NB4 (cell line): ENCODE measurements around the gene GARRE1.

ENCODE experiments used
- POLR2A ChIP-seq: IDR thresholded peaks from 2 replicates; pipeline ENCODE4 v1.6.1; 2011; ENCODE audit warnings: mild to moderate bottlenecking; ENCODE audit not compliant: insufficient read length; ENCODE audit errors: extremely low read depth
- TF ChIP-seq, protein P1 (sequence below): IDR thresholded peaks from one replicate; pipeline ENCODE4 v1.5.1; 2012; ENCODE audit warnings: low read depth, low read length
- TF ChIP-seq, protein P2 (sequence below): IDR thresholded peaks from 2 replicates; pipeline ENCODE4 v1.6.1; 2011; ENCODE audit warnings: low read depth, low read length

DNA sequence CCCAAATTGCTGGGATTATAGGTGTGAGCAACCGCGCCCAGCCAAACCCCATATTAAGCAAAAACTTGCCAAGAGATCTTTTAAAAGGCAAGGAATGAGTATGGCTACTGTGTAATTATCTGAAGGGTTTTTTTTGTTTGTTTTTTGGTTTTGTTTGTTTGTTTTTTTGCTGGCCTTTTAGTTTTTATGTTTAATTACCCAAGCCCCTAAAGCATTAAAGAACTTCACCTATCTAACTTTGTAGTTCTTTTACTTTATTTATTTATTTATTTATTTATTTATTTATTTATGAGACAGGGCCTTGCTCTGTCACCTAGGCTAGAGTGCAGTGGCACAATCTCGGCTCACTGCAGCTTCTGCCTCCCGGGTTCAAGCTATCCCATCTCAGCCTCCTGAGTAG, 40.3 kb upstream of the GARRE1 start:
- TF ChIP-seq, protein P1, sequence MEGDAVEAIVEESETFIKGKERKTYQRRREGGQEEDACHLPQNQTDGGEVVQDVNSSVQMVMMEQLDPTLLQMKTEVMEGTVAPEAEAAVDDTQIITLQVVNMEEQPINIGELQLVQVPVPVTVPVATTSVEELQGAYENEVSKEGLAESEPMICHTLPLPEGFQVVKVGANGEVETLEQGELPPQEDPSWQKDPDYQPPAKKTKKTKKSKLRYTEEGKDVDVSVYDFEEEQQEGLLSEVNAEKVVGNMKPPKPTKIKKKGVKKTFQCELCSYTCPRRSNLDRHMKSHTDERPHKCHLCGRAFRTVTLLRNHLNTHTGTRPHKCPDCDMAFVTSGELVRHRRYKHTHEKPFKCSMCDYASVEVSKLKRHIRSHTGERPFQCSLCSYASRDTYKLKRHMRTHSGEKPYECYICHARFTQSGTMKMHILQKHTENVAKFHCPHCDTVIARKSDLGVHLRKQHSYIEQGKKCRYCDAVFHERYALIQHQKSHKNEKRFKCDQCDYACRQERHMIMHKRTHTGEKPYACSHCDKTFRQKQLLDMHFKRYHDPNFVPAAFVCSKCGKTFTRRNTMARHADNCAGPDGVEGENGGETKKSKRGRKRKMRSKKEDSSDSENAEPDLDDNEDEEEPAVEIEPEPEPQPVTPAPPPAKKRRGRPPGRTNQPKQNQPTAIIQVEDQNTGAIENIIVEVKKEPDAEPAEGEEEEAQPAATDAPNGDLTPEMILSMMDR: no peak
- no peak for TF ChIP-seq POLR2A
- TF ChIP-seq, protein P2, sequence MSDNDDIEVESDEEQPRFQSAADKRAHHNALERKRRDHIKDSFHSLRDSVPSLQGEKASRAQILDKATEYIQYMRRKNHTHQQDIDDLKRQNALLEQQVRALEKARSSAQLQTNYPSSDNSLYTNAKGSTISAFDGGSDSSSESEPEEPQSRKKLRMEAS: no peak
